Middle frontal gyrus (tissue), 1 donor: Measurements from ENCODE around the gene SLC16A6.
"Not testable (repeated sequence)": the region's sequence is repeated elsewhere in the genome, so short reads cannot be mapped to it uniquely, and the experiment has no call there.

Source experiments
- DNase-seq: peaks from one replicate; pipeline ENCODE4 v3.0.0-alpha.2; 2015; ENCODE audit warnings: low spot score; ENCODE audit errors: extremely low spot score

Gene SLC16A6

GRCh38 chr17:68290955-68291835 lies at the start of gene SLC16A6, which contains the start of gene ARSG:
TSS of gene SLC16A6 (minus strand) at chr17:68291127. CDS start at chr17:68278320, 12,807 bp downstream.
TSS of gene ARSG (plus strand) at chr17:68291495. CDS start at chr17:68307494, 15,999 bp downstream.
- peak; percentile 42 for DNase-seq

GRCh38 chr17:68334393-68334792 lies 43.5 kb upstream of the SLC16A6 start:
- DNase-seq = no peak

GRCh38 chr17:68331932-68332331 lies 41.0 kb upstream of the SLC16A6 start:
- not testable (repeated sequence) for DNase-seq

GRCh38 chr17:68329331-68329730 lies 38.4 kb upstream of the SLC16A6 start:
- no peak for DNase-seq

GRCh38 chr17:68328676-68329075 lies 37.7 kb upstream of the SLC16A6 start:
- no peak for DNase-seq

- DNase-seq = no peak
These were observed 37.1 kb upstream of the SLC16A6 start for GRCh38 chr17:68327823-68328557.

GRCh38 chr17:68326681-68327080 lies 35.8 kb upstream of the SLC16A6 start:
- DNase-seq = no peak

GRCh38 chr17:68325961-68326360 lies 35.0 kb upstream of the SLC16A6 start:
- no peak for DNase-seq

- DNase-seq = no peak
These were observed 33.9 kb upstream of the SLC16A6 start for GRCh38 chr17:68324654-68325336.

GRCh38 chr17:68324114-68324513 lies 33.2 kb upstream of the SLC16A6 start:
- no peak for DNase-seq

- no peak for DNase-seq
These were observed 31.7 kb upstream of the SLC16A6 start for GRCh38 chr17:68322630-68323029.

- DNase-seq = no peak
These were observed 30.6 kb upstream of the SLC16A6 start for GRCh38 chr17:68321556-68321954.

GRCh38 chr17:68320943-68321555 lies 30.1 kb upstream of the SLC16A6 start:
- no peak for DNase-seq

GRCh38 chr17:68320311-68320865 lies 29.5 kb upstream of the SLC16A6 start:
- no peak for DNase-seq

- no peak for DNase-seq
These were observed 28.7 kb upstream of the SLC16A6 start for GRCh38 chr17:68319410-68320162.

GRCh38 chr17:68318103-68318991 lies 27.4 kb upstream of the SLC16A6 start:
- no peak for DNase-seq

- no peak for DNase-seq
These were observed 26.5 kb upstream of the SLC16A6 start for GRCh38 chr17:68317458-68317857.

- DNase-seq = no peak
These were observed 25.0 kb upstream of the SLC16A6 start for GRCh38 chr17:68315930-68316329.

- DNase-seq = no peak
These were observed 24.1 kb upstream of the SLC16A6 start for GRCh38 chr17:68314916-68315535.
